ENCODE results near the gene ALPP.
"Not testable (repeated sequence)": the region's sequence is repeated elsewhere in the genome, so short reads cannot be mapped to it uniquely, and the experiment has no call there.

Gene ALPP

GRCh38 chr2:232381204-232382031 lies 2.9 kb downstream of the ALPP start:
- peak; percentile 13 for DNase-seq (ENCODE audit: low read depth)

DNA sequence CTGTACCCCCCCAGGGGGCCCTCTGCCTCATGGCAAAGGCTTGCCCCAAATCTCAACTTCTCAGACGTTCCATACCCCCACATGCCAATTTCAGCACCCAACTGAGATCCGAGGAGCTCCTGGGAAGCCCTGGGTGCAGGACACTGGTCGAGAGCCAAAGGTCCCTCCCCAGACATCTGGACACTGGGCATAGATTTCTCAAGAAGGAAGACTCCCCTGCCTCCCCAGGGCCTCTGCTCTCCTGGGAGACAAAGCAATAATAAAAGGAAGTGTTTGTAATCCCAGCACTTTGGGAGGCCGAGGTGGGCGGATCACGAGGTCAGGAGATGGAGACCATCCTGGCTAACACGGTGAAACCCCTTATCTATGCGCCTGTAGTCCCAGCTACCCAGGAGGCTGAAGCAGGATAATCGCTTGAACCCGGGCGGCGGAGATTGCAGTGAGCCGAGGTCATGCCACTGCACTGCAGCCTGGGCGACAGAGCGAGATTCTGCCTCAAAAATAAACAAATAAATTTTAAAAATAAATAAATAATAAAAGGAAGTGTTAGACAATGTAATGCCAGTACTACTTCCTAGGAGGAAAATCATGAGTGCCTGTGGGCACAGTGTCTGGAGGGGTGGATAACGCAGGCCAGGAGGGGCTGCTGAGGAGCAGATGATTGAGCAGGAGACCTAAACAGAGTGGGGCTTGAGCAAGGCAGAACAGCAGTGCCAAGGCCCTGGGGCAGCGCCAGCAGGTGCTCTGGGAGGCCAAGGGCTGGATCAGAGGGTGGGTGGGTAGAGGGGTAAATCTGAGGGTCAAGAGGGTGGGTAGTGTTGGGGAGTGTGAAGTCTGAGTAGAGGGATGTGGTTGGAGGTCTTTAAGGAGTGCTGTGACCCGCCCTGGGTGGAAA lies 4.0 kb downstream of the ALPP start:
- DNase-seq (ENCODE audit: low read depth) = no peak

DNA sequence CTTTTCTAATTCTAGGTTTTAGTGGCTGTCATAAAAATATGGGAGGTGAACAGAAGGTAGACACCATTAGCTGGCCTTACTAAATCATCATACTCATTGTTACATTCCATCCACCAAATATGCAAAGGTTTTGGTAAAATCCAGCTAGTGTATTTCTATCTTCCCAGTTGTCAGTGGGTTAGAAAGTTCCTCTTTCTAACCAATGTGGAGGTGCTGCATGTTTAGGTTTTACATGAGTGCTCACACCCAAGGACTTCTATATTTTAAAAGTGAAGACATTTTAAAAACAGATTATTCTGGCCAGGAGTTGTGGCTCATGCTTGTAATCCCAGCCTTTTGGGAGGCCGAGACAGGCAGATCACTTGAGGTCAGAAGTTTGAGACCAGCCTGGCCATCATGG lies 5.9 kb downstream of the ALPP start:
- no peak for DNase-seq (ENCODE audit: low read depth)

DNA sequence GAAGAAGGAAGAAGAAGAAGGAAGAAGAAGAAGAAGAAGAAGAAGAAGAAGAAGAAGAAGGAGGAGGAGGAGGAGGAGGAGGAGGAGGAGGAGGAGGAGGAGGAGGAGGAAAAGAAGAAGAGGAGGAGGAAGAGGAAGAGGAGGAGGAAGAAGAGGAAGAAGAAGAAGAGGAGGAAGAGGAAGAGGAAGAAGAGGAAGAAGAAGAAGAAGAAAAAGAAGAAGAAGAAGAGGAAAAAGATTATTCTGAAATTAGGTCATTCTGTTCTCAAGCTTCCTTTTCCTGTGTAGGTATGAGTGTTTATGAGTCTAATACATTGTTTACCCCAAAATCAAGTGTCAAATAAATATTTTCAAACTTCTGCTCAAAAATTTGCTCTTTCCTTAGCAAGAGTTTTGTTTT lies 6.5 kb downstream of the ALPP start:
- DNase-seq (ENCODE audit: low read depth) = not testable (repeated sequence)

DNA sequence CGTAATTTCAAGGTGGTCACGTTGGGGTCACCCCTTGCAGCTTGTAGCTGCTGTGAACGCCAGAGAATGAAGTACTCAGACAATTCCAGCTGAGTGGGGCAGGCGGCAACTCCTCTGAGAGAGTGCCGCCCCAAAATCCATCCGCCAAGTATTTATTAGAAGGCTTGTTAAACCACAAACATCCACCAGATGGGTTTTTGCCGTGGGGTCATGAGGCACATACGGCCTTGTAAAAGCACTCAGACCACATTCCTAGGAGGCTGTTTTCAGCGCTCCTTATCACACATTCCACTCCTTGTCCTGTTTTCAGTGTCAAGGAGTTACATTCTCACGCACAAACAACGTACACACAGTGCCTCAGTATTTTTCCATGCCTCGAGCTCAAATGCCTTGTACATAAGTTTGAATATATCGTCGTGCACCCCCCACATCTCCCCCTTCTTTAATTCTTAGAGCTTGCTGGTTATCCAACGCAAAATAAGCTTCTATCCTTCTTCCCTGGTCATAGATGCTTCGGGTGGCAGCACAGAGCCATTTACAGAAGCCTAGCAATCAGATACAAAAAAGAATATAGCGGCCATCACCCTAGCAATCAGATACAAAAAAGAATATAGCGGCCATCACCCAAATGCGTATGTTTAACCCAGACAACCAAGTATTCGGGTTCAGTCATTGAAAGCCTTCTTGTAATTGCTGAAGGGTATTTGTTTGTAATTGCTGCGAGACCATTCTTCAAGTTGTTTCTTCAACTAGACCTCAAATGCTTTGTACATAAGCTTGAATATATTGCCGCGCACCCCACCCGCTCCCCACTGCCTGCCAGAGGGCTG lies 7.3 kb downstream of the ALPP start:
- no peak for DNase-seq (ENCODE audit: low read depth)

GRCh38 chr2:232386490-232386739 lies 7.9 kb downstream of the ALPP start:
- no peak for DNase-seq (ENCODE audit: low read depth)

GRCh38 chr2:232386740-232387450 lies 8.3 kb downstream of the ALPP start:
- DNase-seq (ENCODE audit: low read depth) = no peak

DNA sequence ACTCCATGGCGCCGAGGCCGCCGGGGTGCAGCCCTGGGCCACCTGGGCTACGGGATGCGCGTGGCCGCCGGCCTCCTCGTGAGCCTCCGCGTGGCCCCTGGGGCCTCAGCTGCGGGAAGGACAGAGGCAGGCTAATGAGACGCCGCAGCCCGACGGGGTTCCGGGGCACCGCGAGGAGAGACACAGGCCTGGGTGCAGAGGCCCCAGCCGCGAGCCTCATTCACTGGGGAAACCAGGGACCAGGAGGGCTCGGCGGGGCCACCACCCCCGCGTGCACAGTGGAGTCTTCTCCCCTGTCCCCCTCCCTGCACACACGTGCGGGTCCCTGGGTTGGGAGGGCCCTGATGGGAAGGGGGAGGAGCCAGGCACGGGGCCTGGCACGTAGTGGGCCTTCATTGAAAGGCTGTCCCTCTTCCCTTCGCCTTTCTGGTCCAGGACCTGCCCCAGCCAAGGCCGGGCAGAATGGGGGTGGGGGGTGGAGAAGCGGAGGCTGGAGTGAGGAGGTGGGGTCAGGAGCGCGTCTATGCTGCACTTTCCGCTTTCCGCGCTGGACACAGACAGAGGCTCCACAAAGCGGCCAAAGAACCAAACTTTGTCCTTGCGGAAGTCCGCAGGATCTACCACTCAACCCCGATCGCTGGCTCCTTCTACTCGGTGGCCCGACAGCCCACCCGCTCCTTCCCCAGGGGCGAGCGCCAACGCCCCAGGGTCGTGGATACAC lies 9.1 kb downstream of the ALPP start:
- DNase-seq (ENCODE audit: low read depth) = no peak

DNA sequence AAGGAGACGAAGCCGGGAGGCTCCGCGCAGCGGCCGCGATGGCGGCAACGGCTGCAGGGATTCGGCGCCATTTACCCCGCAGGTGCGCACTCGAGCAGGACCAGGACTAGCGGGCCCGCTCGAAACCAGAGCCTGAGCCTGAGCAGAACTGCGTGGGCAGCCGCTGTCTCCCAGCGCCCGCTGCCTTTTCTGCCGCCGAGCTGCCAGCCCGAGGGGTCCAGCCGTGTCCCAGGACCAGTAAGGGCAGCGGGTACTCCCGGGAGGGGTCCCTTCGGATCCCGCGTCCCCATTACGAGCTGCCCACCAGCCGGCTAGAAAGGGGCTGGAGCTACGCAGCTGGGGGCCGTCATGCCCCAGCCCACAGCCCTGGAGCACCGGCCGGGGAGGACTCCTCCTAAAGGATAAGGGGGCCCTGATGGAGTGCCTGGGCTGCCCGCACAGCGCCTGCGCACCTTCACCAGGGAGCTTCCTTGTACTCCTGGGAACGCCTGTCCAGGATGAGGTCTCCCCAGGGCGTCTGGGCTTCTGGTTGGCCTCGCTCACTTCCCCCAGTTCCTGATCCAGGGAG lies 9.9 kb downstream of the ALPP start:
- DNase-seq (ENCODE audit: low read depth) = no peak

- DNase-seq (ENCODE audit: low read depth) = no peak
Measured at GRCh38 chr2:232389327-232389726, 10.8 kb downstream of the ALPP start.

- DNase-seq (ENCODE audit: low read depth) = no peak
Measured at GRCh38 chr2:232390661-232391060, 12.1 kb downstream of the ALPP start.

DNA sequence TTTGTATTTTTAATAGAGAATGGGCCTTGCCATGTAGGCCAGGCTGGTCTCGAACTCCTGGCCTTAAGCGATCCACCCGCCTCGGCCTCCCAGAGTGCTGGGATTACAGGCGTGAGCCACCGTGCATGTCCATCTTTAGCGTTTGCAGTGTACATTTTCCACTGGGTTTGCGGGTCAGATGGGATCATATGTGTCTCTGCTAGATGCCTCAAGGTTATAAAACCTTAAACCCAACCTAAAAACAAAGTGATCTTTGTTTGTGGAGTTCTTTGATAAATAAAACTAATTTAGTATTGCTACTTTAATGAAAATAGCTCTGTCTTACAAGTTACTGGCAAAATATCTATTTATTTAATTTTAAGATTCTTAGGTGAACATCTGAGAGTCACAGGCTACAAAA lies 15.0 kb downstream of the ALPP start:
- DNase-seq (ENCODE audit: low read depth) = no peak

DNA sequence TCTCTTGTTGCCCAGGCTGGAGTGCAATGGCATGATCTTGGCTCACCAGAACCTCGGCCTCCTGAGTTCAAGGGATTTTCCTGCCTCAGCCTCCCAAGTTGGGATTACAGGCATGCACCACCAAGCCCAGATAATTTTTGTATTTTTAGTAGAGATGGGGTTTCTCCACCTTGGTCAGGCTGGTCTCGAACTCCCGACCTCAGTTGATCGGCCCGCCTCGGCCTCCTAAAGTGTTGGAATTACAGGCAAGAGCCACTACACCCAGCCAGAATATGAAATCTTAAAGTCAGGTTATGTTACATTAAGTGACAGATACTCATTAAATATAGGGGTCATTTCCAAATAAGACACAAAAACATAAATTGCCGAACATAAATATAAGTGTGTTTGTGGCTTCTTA lies 15.9 kb downstream of the ALPP start:
- DNase-seq (ENCODE audit: low read depth) = not testable (repeated sequence)

GRCh38 chr2:232395586-232395985 lies 17.0 kb downstream of the ALPP start:
- no peak for DNase-seq (ENCODE audit: low read depth)

- no peak for DNase-seq (ENCODE audit: low read depth)
Measured at GRCh38 chr2:232396683-232397082, 18.1 kb downstream of the ALPP start.

GRCh38 chr2:232398293-232399034 lies 19.9 kb downstream of the ALPP start:
- no peak for DNase-seq (ENCODE audit: low read depth)

GRCh38 chr2:232400256-232401015 lies 21.9 kb downstream of the ALPP start:
- DNase-seq (ENCODE audit: low read depth) = no peak

- no peak for DNase-seq (ENCODE audit: low read depth)
Measured at GRCh38 chr2:232402518-232402917, 24.0 kb downstream of the ALPP start.

DNA sequence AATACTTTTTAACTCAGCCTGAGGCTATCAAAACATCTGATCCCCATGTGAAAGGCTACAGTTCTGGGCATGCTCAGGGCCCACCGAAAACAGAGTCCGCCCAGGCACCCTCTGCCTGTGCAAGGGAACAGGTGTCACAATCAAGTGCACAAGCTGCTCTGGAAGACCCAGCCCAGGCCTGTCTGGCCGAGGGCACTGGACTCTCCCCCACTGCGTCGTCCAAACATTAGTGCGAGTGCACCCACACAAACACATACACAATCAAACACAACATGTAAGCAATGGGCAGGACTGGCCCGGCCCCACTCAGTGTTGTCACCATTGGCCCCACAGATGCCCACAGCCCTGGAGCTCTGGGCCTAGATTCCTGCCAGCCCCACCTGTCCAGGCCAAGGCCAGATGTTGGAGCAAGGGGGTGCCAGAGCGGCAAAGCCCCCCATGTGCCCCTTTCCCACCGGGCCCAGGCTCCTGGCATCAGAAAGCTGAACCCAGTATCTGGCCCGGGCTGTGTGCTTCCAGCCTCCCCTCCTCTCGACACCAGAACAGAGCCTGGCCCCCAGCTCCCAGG lies 27.5 kb downstream of the ALPP start:
- DNase-seq (ENCODE audit: low read depth) = no peak

Data from stimulated activated CD8-positive, alpha-beta memory T cell treated with anti-CD3 and anti-CD28 coated beads, Interleukin-4, amount 100 ng/mL, for 24 hours (primary cell).